HepG2 (cell line): ENCODE measurements around the gene DYSF. TPM values are rescaled to one million over a fixed set of nuclear protein-coding genes. Genes with fewer than 3 reads are reported as not detected.
A peak's percentile ranks its signal among the peaks of the same experiment; 100 is the strongest.

Source experiments
- ATAC-seq: fragments of 200-7000 bp; cut with Tn5 transposase; 3 replicates; pipeline ENCODE4 v1.9.1; 2020; ENCODE audit warnings: mild to moderate bottlenecking, moderate library complexity
- BruUV-seq: library from RNA; stranded (reverse); fragments of 400-500 nt; replicated peaks from 2 replicates; lab custom pipeline; 2021; lab: Mats Ljungman, UMichigan
- CTCF ChIA-PET: fragments of 300-600 bp; formaldehyde crosslinking; extraction: SDS; loops from one replicate; lab custom pipeline; 2021; ENCODE audit warnings: low total read pairs, inconsistent platforms, low intra/inter-chr PET ratio; lab: Yijun Ruan, JAX
- POLR2A ChIA-PET: fragments of 350-600 bp; sonication (Branson Sonifier 250); formaldehyde crosslinking; loops from one replicate; lab custom pipeline; 2020; ENCODE audit warnings: antibody characterized with exemption, inconsistent platforms; lab: Yijun Ruan, JAX
- DNase-seq: peaks from one replicate; pipeline ENCODE4 v3.0.0-alpha.2; 2015; ENCODE audit warnings: low spot score
- FAIRE-seq: peaks from 3 replicates; lab custom pipeline; 2011; peaks lifted over from hg19 to GRCh38; lab: Jason Lieb, UNC
- H2AFZ ChIP-seq: one replicate; pipeline ENCODE4 v1.6.1; 2011; ENCODE audit warnings: low read length, inconsistent platforms
- H3K27ac ChIP-seq: fragments of 300-600 bp; 3 replicates; pipeline ENCODE4 v1.8.0; 2011; ENCODE audit warnings: mixed run types, mild to moderate bottlenecking, mixed read lengths, low read length, inconsistent platforms; ENCODE audit not compliant: insufficient read depth; ENCODE audit errors: extremely low read length
- H3K27me3 ChIP-seq, 2 experiments: fragments of 200-600 bp in 1 of 2; 2 replicates in 1 of 2; 3 replicates in 1 of 2; pipeline versions ENCODE4 v1.6.0 to v1.8.0; 2011; ENCODE audit warnings: low read length in 2 of 2, mild to moderate bottlenecking in 2 of 2, moderate library complexity in 2 of 2, inconsistent platforms in 1 of 2; ENCODE audit not compliant: insufficient read depth in 2 of 2, control insufficient read depth in 1 of 2
- H3K36me3 ChIP-seq, 2 experiments: fragments of 200-600 bp in 1 of 2; replicated peaks in 1 of 2; 2 replicates in 1 of 2; 3 replicates in 1 of 2; pipeline versions ENCODE4 v1.5.1 to v1.8.0; 2011; ENCODE audit warnings: low read length in 2 of 2, inconsistent platforms in 1 of 2; ENCODE audit not compliant: insufficient read depth in 2 of 2, control insufficient read depth in 1 of 2
- H3K4me1 ChIP-seq: 2 replicates; pipeline ENCODE4 v1.5.1; 2012; ENCODE audit warnings: low read length, inconsistent platforms; ENCODE audit not compliant: insufficient read depth
- H3K4me2 ChIP-seq: 2 replicates; pipeline ENCODE4 v1.6.0; 2011; ENCODE audit warnings: low read depth, low read length, inconsistent platforms
- H3K4me3 ChIP-seq, 3 experiments: fragments of 200-600 bp in 1 of 3; sonication (generic), shearing (Covaris generic) in 1 of 3; replicated peaks in 1 of 3; 2 replicates each; pipeline ENCODE4 v1.5.1; 2011 to 2016; ENCODE audit warnings: low read length in 3 of 3, inconsistent platforms in 2 of 3, low read depth in 2 of 3, mild to moderate bottlenecking in 2 of 3, control low read depth in 1 of 3, mixed read lengths in 1 of 3; ENCODE audit not compliant: insufficient read depth in 1 of 3
- H3K79me2 ChIP-seq: one replicate; pipeline ENCODE4 v1.6.1; 2011; ENCODE audit warnings: low read length, inconsistent platforms; ENCODE audit not compliant: insufficient read depth
- H3K9ac ChIP-seq: 2 replicates; pipeline ENCODE4 v1.6.0; 2011; ENCODE audit warnings: mild to moderate bottlenecking, low read depth, low read length, inconsistent platforms; ENCODE audit not compliant: insufficient read depth
- H3K9me3 ChIP-seq: 2 replicates; pipeline ENCODE4 v1.5.1; 2012; ENCODE audit warnings: mild to moderate bottlenecking, low read length
- H4K20me1 ChIP-seq: 2 replicates; pipeline ENCODE4 v1.6.0; 2011; ENCODE audit warnings: inconsistent platforms, mild to moderate bottlenecking, low read length, moderate library complexity; ENCODE audit not compliant: insufficient read depth
- FLYWCH1 ChIP-seq: sonication (generic); formaldehyde crosslinking; IDR thresholded peaks from 2 replicates; pipeline ENCODE4 v1.8.1; 2023; ENCODE audit warnings: mild to moderate bottlenecking, missing genetic modification reagents
- HNRNPK ChIP-seq: fragments of 200-400 bp; formaldehyde crosslinking; IDR thresholded peaks from 2 replicates; pipeline ENCODE4 v1.6.1; 2018; ENCODE audit warnings: low read length, low read depth, moderate library complexity, mild to moderate bottlenecking; ENCODE audit not compliant: poor library complexity, severe bottlenecking
- NR2F6 ChIP-seq, 2 experiments: IDR thresholded peaks; 2 replicates each; pipeline ENCODE4 v1.6.1; 2016; ENCODE audit warnings: antibody characterized with exemption in 1 of 2, mild to moderate bottlenecking in 1 of 2
- RXRB ChIP-seq: IDR thresholded peaks from 2 replicates; pipeline ENCODE4 v1.6.1; 2016; ENCODE audit warnings: borderline replicate concordance, missing genetic modification reagents, missing compliant biosample characterization
- THRA ChIP-seq: sonication (generic); formaldehyde crosslinking; IDR thresholded peaks from 2 replicates; pipeline ENCODE4 v1.4.0; 2020; ENCODE audit warnings: missing genetic modification reagents, borderline replicate concordance
- ZNF10 ChIP-seq: sonication (generic); formaldehyde crosslinking; IDR thresholded peaks from 2 replicates; pipeline ENCODE4 v1.4.0; 2020; ENCODE audit warnings: mild to moderate bottlenecking, low read depth, missing genetic modification reagents, borderline replicate concordance
- ZNF589 ChIP-seq: sonication (generic); formaldehyde crosslinking; conservative IDR thresholded peaks from 2 replicates; pipeline ENCODE4 v1.8.0; 2022; ENCODE audit warnings: mild to moderate bottlenecking, moderate library complexity, missing genetic modification reagents
- ZNF720 ChIP-seq: sonication (generic); formaldehyde crosslinking; IDR thresholded peaks from 2 replicates; pipeline ENCODE4 v1.4.0; 2020; ENCODE audit warnings: missing genetic modification reagents
- ZNF766 ChIP-seq: sonication (generic); formaldehyde crosslinking; IDR thresholded peaks from 2 replicates; pipeline ENCODE4 v1.5.0; 2020; ENCODE audit warnings: missing genetic modification reagents, borderline replicate concordance
- WGBS: methylation state at CpG from one replicate; pipeline ENCODE4 v1.1.6; 2017; ENCODE audit warnings: low lambda C conversion rate; 5-methylcytosine and 5-hydroxymethylcytosine counted together
- in situ Hi-C: cut with HindIII; loops from 2 replicates; pipeline ENCODE4 v1.10.0; 2017; ENCODE audit warnings: low pct_unique_long_range_greater_than_20kb; ENCODE audit not compliant: extremely low pct_ligation_motif_present
- intact Hi-C: fragments of 100-400 bp; cut with micrococcal nuclease; formaldehyde crosslinking; loops from one replicate; pipeline ENCODE4 v1.10.0; 2022; ENCODE audit not compliant: unreplicated experiment
- polyA plus RNA-seq, 8 experiments: library from polyadenylated mRNA; depleted of rRNA in 3 of 8; stranded (reverse) in 7 of 8; unstranded in 1 of 8; fragments of >200 nt; fragmentation: Illumina TruSeq in 4 of 8; extraction: Trizol in 4 of 8; gene quantifications; 2 replicates each; pipeline versions ENCODE4 v1.2.1 to v1.2.3, GENCODE V29; 2011 to 2016; ENCODE audit warnings: low read depth in 4 of 8, missing spikeins in 1 of 8, mixed read lengths in 1 of 8; ENCODE audit not compliant: insufficient read depth in 1 of 8
- total RNA-seq, 5 experiments: library from RNA; depleted of rRNA; stranded (reverse); fragments of >200 nt; fragmentation: Illumina TruSeq; extraction: Trizol; gene quantifications; 2 replicates each; pipeline ENCODE4 v1.2.3, GENCODE V29; 2016; ENCODE audit warnings: low read depth in 1 of 5

Gene DYSF
- total and polyA plus RNA-seq, 2 of the 13 experiments (the other 11 are each of a cell fraction or from before 2014, with no cell fraction given): 0.15 to 2.4 TPM

GRCh38 chr2:71612581-71613402 lies 159.4 kb downstream of the DYSF start:
- no peak overlapping the region for H3K9ac ChIP-seq
- no peaks in the 10 kb centered on the region for H3K27me3 ChIP-seq
- no peaks in the 10 kb centered on the region for H3K79me2 ChIP-seq
- ATAC-seq (no peak), FAIRE-seq (no peak), DNase-seq (no peak)
- no peaks in the 10 kb centered on the region for H3K36me3 ChIP-seq
- H3K27ac ChIP-seq: no peak overlapping the region
- POLR2A ChIA-PET: no interaction called here
- no peaks in the 10 kb centered on the region for H4K20me1 ChIP-seq
- BruUV-seq: no TSS peak
- no peaks in the 10 kb centered on the region for H3K9me3 ChIP-seq
- WGBS: 69% methylated on average over 16 of the region's 17 CpGs
- H3K4me3 ChIP-seq: no peak overlapping the region
- TF ChIP-seq HNRNPK: peak; percentile 24
- no peak for TF ChIP-seq FLYWCH1 (CRISPR knock-in tag)
- TF ChIP-seq ZNF720 (CRISPR knock-in tag): no peak
- in situ Hi-C loops (no loop called here), intact Hi-C loops (no loop called here)
- no peak overlapping the region for H3K4me2 ChIP-seq
- CTCF ChIA-PET: no interaction called here
- H2AFZ ChIP-seq: no peak overlapping the region
- peaks cover 20% of the 10 kb centered on the region for H3K4me1 ChIP-seq

- Histone ChIP-seq H3K79me2 (no peaks in the 10 kb centered on the region), H3K27me3 (no peaks in the 10 kb centered on the region; a peak in 1 of 5 replicates), H3K9ac (no peak overlapping the region), H2AFZ (no peak overlapping the region), H3K36me3 (no peaks in the 10 kb centered on the region), H3K27ac (no peak overlapping the region), H3K4me3 (no peak overlapping the region), H3K4me2 (no peak overlapping the region), H3K4me1 (peaks cover 25% of the 10 kb centered on the region), H4K20me1 (no peaks in the 10 kb centered on the region), H3K9me3 (no peaks in the 10 kb centered on the region)
- ChIA-PET CTCF (no interaction called here), POLR2A (no interaction called here)
- 77% methylated on average over 3 of the region's 3 CpGs for WGBS
- no peak for FAIRE-seq
- no TSS peak for BruUV-seq
- in situ Hi-C loops (no loop called here), intact Hi-C loops (no loop called here)
- TF ChIP-seq NR2F6 (IDR thresholded peaks at IDR 0.05) (no peak), NR2F6 (CRISPR knock-in tag; IDR thresholded peaks at IDR 0.05) (no peak), ZNF766 (CRISPR knock-in tag) (no peak), ZNF10 (CRISPR knock-in tag) (no peak), ZNF589 (CRISPR knock-in tag) (no peak), THRA (no peak), RXRB (no peak)
- no peak for DNase-seq
- ATAC-seq: no peak
Observed at GRCh38 chr2:71613403-71613952, 160.1 kb downstream of the DYSF start.
